H1 (cell line): Measurements from ENCODE around the gene C18orf63. TPM values are rescaled to one million over a fixed set of nuclear protein-coding genes. Genes with fewer than 3 reads are reported as not detected.
A peak's percentile ranks its signal among the peaks of the same experiment; 100 is the strongest.

Experiments
- CTCF ChIA-PET: fragments of 300-600 bp; sonication (Branson Sonifier 250); formaldehyde crosslinking; loops from one replicate; lab custom pipeline; 2021; ENCODE audit not compliant: partially characterized antibody; lab: Charles Lee
- POLR2A ChIA-PET: fragments of 300-600 bp; sonication (Branson Sonifier 250); formaldehyde crosslinking; loops from one replicate; lab custom pipeline; 2021; ENCODE audit warnings: inconsistent platforms; ENCODE audit not compliant: partially characterized antibody; lab: Charles Lee
- DNase-seq, 2 experiments: peaks; one replicate each; pipeline versions ENCODE4 v3.0.0 to v3.0.0-alpha.2; 2010 to 2022; ENCODE audit warnings: low spot score in 2 of 2, low read depth in 1 of 2, mixed read lengths in 1 of 2
- FAIRE-seq: peaks from 2 replicates; lab custom pipeline; 2011; peaks lifted over from hg19 to GRCh38; lab: Jason Lieb, UNC
- H2AFZ ChIP-seq: 2 replicates; pipeline ENCODE4 v1.8.1; 2012; ENCODE audit warnings: low read length, inconsistent platforms
- H2AK5ac ChIP-seq: 2 replicates; pipeline ENCODE4 v1.6.1; 2013; ENCODE audit warnings: low read depth, low read length
- H2BK120ac ChIP-seq: replicated peaks from 2 replicates; pipeline ENCODE3; 2013; ENCODE audit warnings: low read depth, low read length, inconsistent platforms
- H2BK12ac ChIP-seq: 2 replicates; pipeline ENCODE4 v1.6.1; 2013; ENCODE audit warnings: low read depth, low read length
- H2BK15ac ChIP-seq: 2 replicates; pipeline ENCODE4 v1.6.1; 2013; ENCODE audit warnings: low read length
- H2BK20ac ChIP-seq: 2 replicates; pipeline ENCODE4 v1.6.1; 2013; ENCODE audit warnings: low read length
- H2BK5ac ChIP-seq: 2 replicates; pipeline ENCODE4 v1.6.1; 2013; ENCODE audit warnings: low read depth, low read length
- H3K14ac ChIP-seq: 2 replicates; pipeline ENCODE4 v1.6.1; 2013; ENCODE audit warnings: inconsistent platforms; ENCODE audit not compliant: insufficient read length
- H3K18ac ChIP-seq: 2 replicates; pipeline ENCODE4 v1.6.1; 2013; ENCODE audit warnings: low read length; ENCODE audit errors: extremely low read depth
- H3K23ac ChIP-seq: 2 replicates; pipeline ENCODE4 v1.6.1; 2013; ENCODE audit warnings: inconsistent platforms; ENCODE audit not compliant: insufficient read length
- H3K23me2 ChIP-seq: 2 replicates; pipeline ENCODE4 v1.6.1; 2013; ENCODE audit warnings: low read depth, low read length
- H3K27ac ChIP-seq: 2 replicates; pipeline ENCODE4 v1.6.1; 2011; ENCODE audit warnings: low read depth, low read length, inconsistent platforms
- H3K27me3 ChIP-seq, 4 experiments: replicated peaks in 1 of 4; 1 replicate in 1 of 4; 2 replicates in 3 of 4; pipeline versions ENCODE4 v1.6.1 to v1.8.1; 2011 to 2013; ENCODE audit warnings: low read length in 3 of 4, mild to moderate bottlenecking in 3 of 4, inconsistent platforms in 2 of 4, mixed read lengths in 2 of 4, moderate library complexity in 1 of 4; ENCODE audit not compliant: control insufficient read depth in 3 of 4, insufficient read depth in 3 of 4; ENCODE audit errors: extremely low read depth in 1 of 4
- H3K36me3 ChIP-seq, 4 experiments: 2 replicates each; pipeline versions ENCODE4 v1.6.1 to v1.8.1; 2011 to 2013; ENCODE audit warnings: mild to moderate bottlenecking in 4 of 4, low read length in 3 of 4, moderate library complexity in 2 of 4, control low read depth in 1 of 4, inconsistent platforms in 1 of 4; ENCODE audit not compliant: insufficient read depth in 4 of 4, control insufficient read depth in 2 of 4
- H3K4ac ChIP-seq: replicated peaks from 2 replicates; pipeline ENCODE3; 2013; ENCODE audit warnings: low read length, low read depth, mixed read lengths, inconsistent platforms; ENCODE audit not compliant: insufficient read length
- H3K4me1 ChIP-seq, 4 experiments: replicated peaks in 1 of 4; 1 replicate in 1 of 4; 2 replicates in 3 of 4; pipeline versions ENCODE4 v1.6.1 to v1.8.1; 2011 to 2013; ENCODE audit warnings: low read length in 3 of 4, inconsistent platforms in 2 of 4, mixed read lengths in 1 of 4; ENCODE audit not compliant: insufficient read depth in 4 of 4, control insufficient read depth in 3 of 4
- H3K4me2 ChIP-seq, 2 experiments: 2 replicates each; pipeline versions ENCODE4 v1.6.1 to v1.8.1; 2011 to 2013; ENCODE audit warnings: low read depth in 2 of 2, low read length in 2 of 2, control low read depth in 1 of 2, inconsistent platforms in 1 of 2, mild to moderate bottlenecking in 1 of 2; ENCODE audit not compliant: insufficient read depth in 1 of 2
- H3K4me3 ChIP-seq, 4 experiments: fragments of 200-600, 300-600 bp in 1 of 4; sonication (generic), shearing (Covaris generic), sonication (Bioruptor Twin) in 1 of 4; 2 replicates each; pipeline versions ENCODE4 v1.5.1 to v1.8.1; 2011 to 2016; ENCODE audit warnings: low read length in 4 of 4, low read depth in 3 of 4, control low read depth in 2 of 4, inconsistent platforms in 2 of 4, mild to moderate bottlenecking in 2 of 4, mixed read lengths in 1 of 4, moderate library complexity in 1 of 4; ENCODE audit not compliant: insufficient read depth in 2 of 4; ENCODE audit errors: extremely low read depth in 1 of 4
- H3K56ac ChIP-seq: replicated peaks from 2 replicates; pipeline ENCODE3; 2013; ENCODE audit warnings: low read depth, mild to moderate bottlenecking, mixed read lengths, low read length, inconsistent platforms; ENCODE audit not compliant: insufficient read length
- H3K79me1 ChIP-seq: 2 replicates; pipeline ENCODE4 v1.6.1; 2013; ENCODE audit warnings: low read depth, low read length, control low read depth
- H3K79me2 ChIP-seq, 2 experiments: 2 replicates each; pipeline versions ENCODE4 v1.6.1 to v1.8.1; 2012 to 2013; ENCODE audit warnings: low read length in 2 of 2, mild to moderate bottlenecking in 2 of 2, inconsistent platforms in 1 of 2; ENCODE audit not compliant: insufficient read depth in 2 of 2, control insufficient read depth in 1 of 2
- H3K9ac ChIP-seq, 4 experiments: replicated peaks in 1 of 4; 1 replicate in 1 of 4; 2 replicates in 3 of 4; pipeline versions ENCODE4 v1.6.1 to v1.8.1; 2011 to 2013; ENCODE audit warnings: low read depth in 3 of 4, low read length in 3 of 4, control low read depth in 2 of 4, mild to moderate bottlenecking in 2 of 4, moderate library complexity in 2 of 4, inconsistent platforms in 1 of 4; ENCODE audit errors: extremely low read depth in 1 of 4
- H3K9me3 ChIP-seq, 2 experiments: 2 replicates each; pipeline versions ENCODE4 v1.6.1 to v1.8.1; 2012 to 2013; ENCODE audit warnings: mild to moderate bottlenecking in 2 of 2, moderate library complexity in 2 of 2, control low read depth in 1 of 2, inconsistent platforms in 1 of 2, low read depth in 1 of 2, low read length in 1 of 2, mixed read lengths in 1 of 2; ENCODE audit not compliant: insufficient read depth in 2 of 2
- H4K20me1 ChIP-seq, 2 experiments: replicated peaks in 1 of 2; 2 replicates each; pipeline versions ENCODE3 to v1.8.1; 2011 to 2013; ENCODE audit warnings: inconsistent platforms in 2 of 2, low read length in 2 of 2, mild to moderate bottlenecking in 1 of 2; ENCODE audit not compliant: insufficient read depth in 2 of 2, control insufficient read depth in 1 of 2
- H4K5ac ChIP-seq: 2 replicates; pipeline ENCODE4 v1.6.1; 2013; ENCODE audit warnings: low read length, low read depth, mixed read lengths, inconsistent platforms; ENCODE audit not compliant: insufficient read length
- H4K8ac ChIP-seq: 2 replicates; pipeline ENCODE4 v1.8.0; 2013; ENCODE audit warnings: mild to moderate bottlenecking, moderate library complexity, low read length, inconsistent platforms; ENCODE audit not compliant: insufficient read depth; ENCODE audit errors: extremely low read depth
- H4K91ac ChIP-seq: replicated peaks from 2 replicates; pipeline ENCODE3; 2013; ENCODE audit warnings: low read length, mixed read lengths, inconsistent platforms; ENCODE audit not compliant: insufficient read length
- CBX5 ChIP-seq: fragments of 300-800, 300-1000 bp; sonication (generic); IDR thresholded peaks from 2 replicates; pipeline ENCODE4 v1.7.1; 2016; ENCODE audit warnings: antibody characterized with exemption, low read length, low read depth
- CBX8 ChIP-seq: fragments of 300-800, 300-1000 bp; sonication (generic); IDR thresholded peaks from 2 replicates; pipeline ENCODE4 v1.7.1; 2016; ENCODE audit warnings: low read depth, low read length, borderline replicate concordance
- CHD1 ChIP-seq: IDR thresholded peaks from 2 replicates; pipeline ENCODE4 v1.6.1; 2012; ENCODE audit warnings: low read depth, low read length, improper control_type of control experiment
- EGR1 ChIP-seq: IDR thresholded peaks from 2 replicates; pipeline ENCODE4 v1.6.1; 2011; ENCODE audit warnings: low read depth, low read length, borderline replicate concordance
- GTF2F1 ChIP-seq: IDR thresholded peaks from 2 replicates; pipeline ENCODE4 v1.6.1; 2012; ENCODE audit warnings: low read depth, low read length, improper control_type of control experiment, borderline replicate concordance
- KDM1A ChIP-seq: fragments of 200-600, 300-600 bp; sonication (generic); IDR thresholded peaks from 2 replicates; pipeline ENCODE4 v1.7.1; 2016; ENCODE audit warnings: mild to moderate bottlenecking, low read length, borderline replicate concordance
- MAX ChIP-seq: IDR thresholded peaks from 2 replicates; pipeline ENCODE4 v1.6.1; 2012; ENCODE audit warnings: inconsistent platforms
- PHF8 ChIP-seq: fragments of 200-600 bp; sonication (generic); conservative IDR thresholded peaks from 2 replicates; pipeline ENCODE4 v1.7.1; 2012; ENCODE audit warnings: low read depth, mild to moderate bottlenecking, inconsistent platforms, low read length, moderate library complexity
- RFX5 ChIP-seq: IDR thresholded peaks from 2 replicates; pipeline ENCODE4 v1.6.1; 2011; ENCODE audit warnings: low read depth, low read length, improper control_type of control experiment, borderline replicate concordance
- RXRA ChIP-seq: IDR thresholded peaks from 2 replicates; pipeline ENCODE4 v1.6.1; 2011; ENCODE audit warnings: low read depth, mild to moderate bottlenecking, low read length, moderate library complexity; ENCODE audit not compliant: insufficient read depth
- SIRT6 ChIP-seq: IDR thresholded peaks from one replicate; pipeline ENCODE4 v1.7.1; 2012; ENCODE audit warnings: low read length, inconsistent platforms
- SRF ChIP-seq: IDR thresholded peaks from 2 replicates; pipeline ENCODE4 v1.6.1; 2011; ENCODE audit warnings: mild to moderate bottlenecking, low read depth, low read length, moderate library complexity
- TBP ChIP-seq: IDR thresholded peaks from 2 replicates; pipeline ENCODE4 v1.6.1; 2011; ENCODE audit warnings: low read depth, low read length, improper control_type of control experiment
- WGBS, 2 experiments: shearing (Covaris generic) in 1 of 2; methylation state at CpG; one replicate each; pipeline versions ENCODE4 v1.1.6 to v1.1.7; 2013 to 2015; ENCODE audit warnings: low lambda C conversion rate in 2 of 2, mixed read lengths in 2 of 2, inconsistent platforms in 1 of 2, low coverage in 1 of 2, missing lambda C conversion rate in 1 of 2; ENCODE audit not compliant: insufficient replicate concordance in 2 of 2, insufficient coverage in 1 of 2, insufficient read length in 1 of 2; ENCODE audit errors: extremely low coverage in 1 of 2, missing lambda C conversion rate in 1 of 2; 5-methylcytosine and 5-hydroxymethylcytosine counted together
- polyA plus RNA-seq, 7 experiments: library from polyadenylated mRNA; depleted of rRNA in 3 of 7; stranded (reverse) in 5 of 7; unstranded in 2 of 7; fragments of >200 nt in 5 of 7; fragments of 200-250 nt in 2 of 7; gene quantifications; 1 replicate in 5 of 7; 2 replicates in 1 of 7; 4 replicates in 1 of 7; pipeline versions ENCODE4 v1.2.1 to v1.2.3, GENCODE V29; 2011 to 2013; ENCODE audit warnings: missing spikeins in 2 of 7, mixed read lengths in 2 of 7
- total RNA-seq: library from RNA; stranded (reverse); fragmentation: NEBNext Ultra II Directional; extraction: Animal tissue kit (Norgen Biotek cat#: 25700); gene quantifications from 2 replicates; pipeline ENCODE4 v1.2.1, GENCODE V29; 2021

The C18orf63 gene
- total and polyA plus RNA-seq, 2 of the 8 experiments (the other 6 are each of a cell fraction or from before 2014, with no cell fraction given), result not detected

GRCh38 chr18:74360852-74361655, 45.4 kb downstream of the C18orf63 start:
- H3K4ac ChIP-seq, result no peak overlapping the region
- no peak overlapping the region for H4K8ac ChIP-seq
- no peak overlapping the region for H2BK120ac ChIP-seq
- H3K9ac ChIP-seq, result no peak overlapping the region
- no peaks in the 10 kb centered on the region for H3K79me2 ChIP-seq
- H3K27me3 ChIP-seq, result no peaks in the 10 kb centered on the region
- no peaks in the 10 kb centered on the region for H3K23me2 ChIP-seq
- no peak overlapping the region for H2BK20ac ChIP-seq
- DNase-seq, result no peak
- no peaks in the 10 kb centered on the region for H3K79me1 ChIP-seq
- H3K56ac ChIP-seq, result no peak overlapping the region
- ChIA-PET POLR2A (no interaction called here), CTCF (interaction anchor here (0.7 to 1.0 kb wide), 4 partner anchors 8 to 191 kb away, joined by 3 to 4 read pairs (median 3); no protein-coding TSS in a partner anchor)
- no peak overlapping the region for H2BK12ac ChIP-seq
- H2BK5ac ChIP-seq, result no peak overlapping the region
- H4K91ac ChIP-seq, result no peak overlapping the region
- H3K4me2 ChIP-seq, result no peak overlapping the region
- H2BK15ac ChIP-seq, result no peak overlapping the region
- no peaks in the 10 kb centered on the region for H3K4me1 ChIP-seq
- H3K4me3 ChIP-seq, result no peak overlapping the region
- no peaks in the 10 kb centered on the region for H3K36me3 ChIP-seq
- no peak overlapping the region for H3K27ac ChIP-seq
- 0 out of 2 replicates have a peak overlapping the region, but pooled peaks have one; percentile 39 for H2AK5ac ChIP-seq
- H4K20me1 ChIP-seq, result no peaks in the 10 kb centered on the region
- WGBS, 2 experiments, result 94% methylated on average over 22 of the region's 22 CpGs; no CpG with 5 or more reads in 1 of the 2 experiments
- H3K9me3 ChIP-seq, result no peaks in the 10 kb centered on the region
- H3K14ac ChIP-seq, result no peak overlapping the region
- no peak for FAIRE-seq
- no peak overlapping the region for H3K18ac ChIP-seq
- peak overlapping the region; percentile 77; the same call in 1 of the 2 replicates for H2AFZ ChIP-seq
- H3K23ac ChIP-seq, result no peak overlapping the region
- no peak overlapping the region for H4K5ac ChIP-seq
- TF ChIP-seq SIRT6 (no peak), RFX5 (no peak), EGR1 (no peak), CBX8 (no peak), CBX5 (no peak), MAX (no peak), TBP (no peak), CHD1 (no peak), RXRA (no peak), KDM1A (no peak), SRF (no peak), PHF8 (no peak), GTF2F1 (no peak)
